K562 (cell line): ENCODE results near the gene PANK2. TPM values are rescaled to one million over a fixed set of nuclear protein-coding genes. Genes with fewer than 3 reads are reported as not detected.

Experiments
- BCOR ChIP-seq: fragments of 450-650 bp; IDR thresholded peaks from 2 replicates; pipeline ENCODE4 v1.6.1; 2016
- FOXK2 ChIP-seq, 2 experiments: fragments of 450-650 bp; IDR thresholded peaks in 1 of 2; conservative IDR thresholded peaks in 1 of 2; 2 replicates each; pipeline ENCODE4 v1.6.1; 2016; ENCODE audit warnings: low read depth in 2 of 2, mild to moderate bottlenecking in 1 of 2
- GATA2 ChIP-seq: sonication (generic); formaldehyde crosslinking; IDR thresholded peaks from 2 replicates; pipeline ENCODE4 v1.4.0; 2020; ENCODE audit warnings: mild to moderate bottlenecking, missing genetic modification reagents
- MEIS2 ChIP-seq: fragments of 450-650 bp; IDR thresholded peaks from 2 replicates; pipeline ENCODE4 v1.6.1; 2014; ENCODE audit warnings: mild to moderate bottlenecking; ENCODE audit not compliant: partially characterized antibody
- polyA plus RNA-seq, 8 experiments: library from polyadenylated mRNA; depleted of rRNA in 4 of 8; stranded (reverse) in 5 of 8; unstranded in 3 of 8; fragments of >200 nt; fragmentation: Nextera tagmentation in 2 of 8; fragmentation: Illumina TruSeq in 1 of 8; extraction: Ambion mirVana in 2 of 8; extraction: Trizol in 1 of 8; gene quantifications; 2 replicates each; pipeline versions ENCODE4 v1.2.1 to v1.2.3, GENCODE V29; 2011 to 2014; ENCODE audit warnings: inconsistent platforms in 1 of 8, missing spikeins in 1 of 8
- total RNA-seq, 7 experiments: library from RNA; depleted of rRNA in 6 of 7; stranded (reverse); fragments of >200 nt in 6 of 7; fragmentation: Illumina TruSeq in 2 of 7; extraction: Trizol in 2 of 7; gene quantifications; 2 replicates each; pipeline versions ENCODE4 v1.2.1 to v1.2.3, GENCODE V29; 2011 to 2021; ENCODE audit warnings: low replicate concordance in 1 of 7
- TF ChIP-seq, protein P1 (sequence below), 2 experiments: fragments of 450-650 bp; IDR thresholded peaks; 2 replicates each; pipeline ENCODE4 v1.6.1; 2016
- TF ChIP-seq, protein P2 (sequence below), 3 experiments: fragments of 200-800 bp in 1 of 3; fragments of 250-450 bp in 1 of 3; fragments of 450-650 bp in 1 of 3; sonication (Bioruptor Pico) in 1 of 3; sonication (Bioruptor generic) in 1 of 3; formaldehyde crosslinking in 1 of 3; IDR thresholded peaks; 2 replicates each; pipeline versions ENCODE4 v1.6.1 to v1.8.0; 2016 to 2022; ENCODE audit warnings: mild to moderate bottlenecking in 2 of 3, missing genetic modification characterization in 2 of 3, missing compliant biosample characterization in 1 of 3, moderate library complexity in 1 of 3
- TF ChIP-seq, protein P3 (sequence below): fragments of 250-450 bp; sonication (Bioruptor Pico); IDR thresholded peaks from 2 replicates; pipeline ENCODE4 v1.8.0; 2022; ENCODE audit warnings: moderate library complexity, mild to moderate bottlenecking, inconsistent platforms

PANK2 gene
- total and polyA plus RNA-seq, 9 of the 15 experiments (the other 6 are each of a cell fraction or from before 2014, with no cell fraction given), result 14.9 to 43.5 (median 31.4) TPM

DNA sequence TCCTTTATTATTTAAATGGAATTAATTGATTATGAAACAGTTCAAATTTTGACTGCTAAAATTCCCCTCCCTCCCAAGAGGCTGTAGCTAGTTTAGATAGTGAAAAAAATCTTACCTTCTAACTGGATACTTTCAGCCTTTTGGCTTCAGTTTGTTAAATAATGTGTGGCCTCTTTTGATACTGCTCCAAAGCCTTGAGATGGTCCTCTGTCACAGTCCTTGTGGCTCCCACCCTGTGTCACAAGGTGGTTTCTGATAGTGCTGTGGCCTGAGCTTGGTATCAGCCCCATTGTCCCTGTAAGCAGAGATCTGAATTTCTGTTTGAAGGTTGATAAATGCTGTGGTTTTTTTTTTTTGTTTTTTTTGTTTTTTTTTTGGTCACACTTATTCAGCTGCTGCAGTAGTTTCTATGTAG, 20.8 kb downstream of the PANK2 start (continued):
- TF ChIP-seq FOXK2 (conservative IDR thresholded peaks at IDR 0.05 in 1 of 2, IDR thresholded peaks at IDR 0.05 in 1 of 2; ENCODE audit: low read depth in 2 of 2) (peak; percentile 65 to 68; a peak in 3 of 4 replicates), BCOR (peak; percentile 61), GATA2 (CRISPR knock-in tag) (peak; percentile 93), MEIS2 (peak; percentile 17)
- TF ChIP-seq, protein P1, sequence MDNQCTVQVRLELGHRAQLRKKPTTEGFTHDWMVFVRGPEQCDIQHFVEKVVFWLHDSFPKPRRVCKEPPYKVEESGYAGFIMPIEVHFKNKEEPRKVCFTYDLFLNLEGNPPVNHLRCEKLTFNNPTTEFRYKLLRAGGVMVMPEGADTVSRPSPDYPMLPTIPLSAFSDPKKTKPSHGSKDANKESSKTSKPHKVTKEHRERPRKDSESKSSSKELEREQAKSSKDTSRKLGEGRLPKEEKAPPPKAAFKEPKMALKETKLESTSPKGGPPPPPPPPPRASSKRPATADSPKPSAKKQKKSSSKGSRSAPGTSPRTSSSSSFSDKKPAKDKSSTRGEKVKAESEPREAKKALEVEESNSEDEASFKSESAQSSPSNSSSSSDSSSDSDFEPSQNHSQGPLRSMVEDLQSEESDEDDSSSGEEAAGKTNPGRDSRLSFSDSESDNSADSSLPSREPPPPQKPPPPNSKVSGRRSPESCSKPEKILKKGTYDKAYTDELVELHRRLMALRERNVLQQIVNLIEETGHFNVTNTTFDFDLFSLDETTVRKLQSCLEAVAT (IDR thresholded peaks at IDR 0.05), result peak; percentile 52 to 97; a peak in 2 of 4 replicates
- TF ChIP-seq, protein P2, sequence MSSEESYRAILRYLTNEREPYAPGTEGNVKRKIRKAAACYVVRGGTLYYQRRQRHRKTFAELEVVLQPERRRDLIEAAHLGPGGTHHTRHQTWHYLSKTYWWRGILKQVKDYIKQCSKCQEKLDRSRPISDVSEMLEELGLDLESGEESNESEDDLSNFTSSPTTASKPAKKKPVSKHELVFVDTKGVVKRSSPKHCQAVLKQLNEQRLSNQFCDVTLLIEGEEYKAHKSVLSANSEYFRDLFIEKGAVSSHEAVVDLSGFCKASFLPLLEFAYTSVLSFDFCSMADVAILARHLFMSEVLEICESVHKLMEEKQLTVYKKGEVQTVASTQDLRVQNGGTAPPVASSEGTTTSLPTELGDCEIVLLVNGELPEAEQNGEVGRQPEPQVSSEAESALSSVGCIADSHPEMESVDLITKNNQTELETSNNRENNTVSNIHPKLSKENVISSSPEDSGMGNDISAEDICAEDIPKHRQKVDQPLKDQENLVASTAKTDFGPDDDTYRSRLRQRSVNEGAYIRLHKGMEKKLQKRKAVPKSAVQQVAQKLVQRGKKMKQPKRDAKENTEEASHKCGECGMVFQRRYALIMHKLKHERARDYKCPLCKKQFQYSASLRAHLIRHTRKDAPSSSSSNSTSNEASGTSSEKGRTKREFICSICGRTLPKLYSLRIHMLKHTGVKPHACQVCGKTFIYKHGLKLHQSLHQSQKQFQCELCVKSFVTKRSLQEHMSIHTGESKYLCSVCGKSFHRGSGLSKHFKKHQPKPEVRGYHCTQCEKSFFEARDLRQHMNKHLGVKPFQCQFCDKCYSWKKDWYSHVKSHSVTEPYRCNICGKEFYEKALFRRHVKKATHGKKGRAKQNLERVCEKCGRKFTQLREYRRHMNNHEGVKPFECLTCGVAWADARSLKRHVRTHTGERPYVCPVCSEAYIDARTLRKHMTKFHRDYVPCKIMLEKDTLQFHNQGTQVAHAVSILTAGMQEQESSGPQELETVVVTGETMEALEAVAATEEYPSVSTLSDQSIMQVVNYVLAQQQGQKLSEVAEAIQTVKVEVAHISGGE (CRISPR knock-in tag; IDR thresholded peaks at IDR 0.05), result peak in 1 of 3 experiments; percentile 83; a peak in 2 of 6 replicates
- TF ChIP-seq, protein P3, sequence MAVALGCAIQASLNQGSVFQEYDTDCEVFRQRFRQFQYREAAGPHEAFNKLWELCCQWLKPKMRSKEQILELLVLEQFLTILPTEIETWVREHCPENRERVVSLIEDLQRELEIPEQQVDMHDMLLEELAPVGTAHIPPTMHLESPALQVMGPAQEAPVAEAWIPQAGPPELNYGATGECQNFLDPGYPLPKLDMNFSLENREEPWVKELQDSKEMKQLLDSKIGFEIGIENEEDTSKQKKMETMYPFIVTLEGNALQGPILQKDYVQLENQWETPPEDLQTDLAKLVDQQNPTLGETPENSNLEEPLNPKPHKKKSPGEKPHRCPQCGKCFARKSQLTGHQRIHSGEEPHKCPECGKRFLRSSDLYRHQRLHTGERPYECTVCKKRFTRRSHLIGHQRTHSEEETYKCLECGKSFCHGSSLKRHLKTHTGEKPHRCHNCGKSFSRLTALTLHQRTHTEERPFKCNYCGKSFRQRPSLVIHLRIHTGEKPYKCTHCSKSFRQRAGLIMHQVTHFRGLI (CRISPR knock-in tag), result no peak
